Measurements from ENCODE around the gene RPP30. TPM values are rescaled to one million over a fixed set of nuclear protein-coding genes. Genes with fewer than 3 reads are reported as not detected.
"Not testable (repeated sequence)": the region's sequence is repeated elsewhere in the genome, so short reads cannot be mapped to it uniquely, and the experiment has no call there.

Gene RPP30
- total and polyA plus RNA-seq, 2 experiments from 2014 or later: 89.7 to 142 TPM

- H3K27ac Mint-ChIP-seq; ATAC-seq; H3K79me2 ChIP-seq (replicated peaks; ENCODE audit: insufficient read depth); H3F3A ChIP-seq (replicated peaks; ENCODE audit: low read depth); H4K20me1 ChIP-seq (replicated peaks; ENCODE audit: insufficient read depth); H3K4me2 ChIP-seq; H3K4me1 ChIP-seq (ENCODE audit: insufficient read depth); H3K4me3 Mint-ChIP-seq; H3K27ac ChIP-seq (ENCODE audit: low read depth); H3K4me1 Mint-ChIP-seq; H3K9me2 ChIP-seq (ENCODE audit: insufficient read depth); H3K9me3 Mint-ChIP-seq; H3K36me3 ChIP-seq (ENCODE audit: insufficient read depth); H3K36me3 Mint-ChIP-seq (ENCODE audit: low read depth); H3K4me3 ChIP-seq; H2AFZ ChIP-seq; DNase-seq (ENCODE audit: low spot score): not testable (repeated sequence)
- H3K27me3 Mint-ChIP-seq (ENCODE audit: insufficient read depth, low read depth, poor library complexity): peaks cover 49% of the 10 kb centered on the region
- peaks cover 95% of the 10 kb centered on the region for H3K27me3 ChIP-seq (ENCODE audit: insufficient read depth)
Measured at GRCh38 chr10:90942980-90943379, 71.2 kb downstream of the RPP30 start.

- no peak for DNase-seq (ENCODE audit: low spot score)
- Histone ChIP-seq H3K4me2 (no peak overlapping the region), H3K27ac (ENCODE audit: low read depth) (no peak overlapping the region), H3K4me1 (ENCODE audit: insufficient read depth) (no peaks in the 10 kb centered on the region), H3K4me3 (no peak overlapping the region), H3K79me2 (replicated peaks; ENCODE audit: insufficient read depth) (no peaks in the 10 kb centered on the region), H3K9me2 (ENCODE audit: insufficient read depth) (no peaks in the 10 kb centered on the region), H4K20me1 (replicated peaks; ENCODE audit: insufficient read depth) (no peaks in the 10 kb centered on the region), H3K36me3 (ENCODE audit: insufficient read depth) (no peaks in the 10 kb centered on the region), H3F3A (replicated peaks; ENCODE audit: low read depth) (no peaks in the 10 kb centered on the region), H3K27me3 (ENCODE audit: insufficient read depth) (peaks cover 85% of the 10 kb centered on the region), H2AFZ (no peak overlapping the region)
- TF ChIP-seq EZH2 (IDR thresholded peaks at IDR 0.05; ENCODE audit: low read depth, unreplicated experiment) (no peak), JUNB (IDR thresholded peaks at IDR 0.05; ENCODE audit: unreplicated experiment) (no peak), REST (IDR thresholded peaks at IDR 0.05; ENCODE audit: unreplicated experiment) (no peak), STAT1 (IDR thresholded peaks at IDR 0.05; ENCODE audit: unreplicated experiment) (no peak), EZH2phosphoT487 (IDR thresholded peaks at IDR 0.05; ENCODE audit: unreplicated experiment) (no peak), NANOG (IDR thresholded peaks at IDR 0.05; ENCODE audit: borderline replicate concordance) (no peak), CTCF (conservative IDR thresholded peaks at IDR 0.05; ENCODE audit: low read depth in 2 of 2) (no peak), ZNF114 (CRISPR knock-in tag; IDR thresholded peaks at IDR 0.05) (no peak), ZNF462 (CRISPR knock-in tag; IDR thresholded peaks at IDR 0.05) (no peak), POLR2AphosphoS5 (IDR thresholded peaks at IDR 0.05; ENCODE audit: low read depth) (no peak)
- H3K9me3 Mint-ChIP-seq: no peaks in the 10 kb centered on the region
- ATAC-seq: no peak
- H3K27me3 Mint-ChIP-seq (ENCODE audit: insufficient read depth, low read depth, poor library complexity): peaks cover 41% of the 10 kb centered on the region
- H3K4me3 Mint-ChIP-seq: no peak overlapping the region
- no peaks in the 10 kb centered on the region for H3K4me1 Mint-ChIP-seq
- no peaks in the 10 kb centered on the region for H3K36me3 Mint-ChIP-seq (ENCODE audit: low read depth)
- H3K27ac Mint-ChIP-seq: no peak overlapping the region
Measured at GRCh38 chr10:90944749-90945148, 73.0 kb downstream of the RPP30 start.

All from GM23338 (cell line).